SU-DHL-6 (cell line): ENCODE measurements around the gene RIMBP2.

Source experiments
- H2AFZ ChIP-seq: fragments of 200-600 bp; sonication (generic); 2 replicates; pipeline ENCODE4 v1.6.1; 2014; ENCODE audit warnings: low read depth, mild to moderate bottlenecking, moderate library complexity, mixed read lengths, antibody characterized with exemption, low read length; ENCODE audit not compliant: severe bottlenecking
- H3F3A ChIP-seq: fragments of 200-600 bp; shearing (Covaris generic); 2 replicates; pipeline ENCODE4 v1.6.0; 2016; ENCODE audit warnings: antibody characterized with exemption, mild to moderate bottlenecking; ENCODE audit not compliant: insufficient read depth
- H3K27ac ChIP-seq: fragments of 200-600 bp; sonication (generic); 2 replicates; pipeline ENCODE4 v1.5.1; 2016; ENCODE audit warnings: low read depth, mild to moderate bottlenecking, low read length, moderate library complexity, mixed read lengths
- H3K27me3 ChIP-seq: fragments of 200-600 bp; sonication (generic), shearing (Covaris generic); 2 replicates; pipeline ENCODE4 v1.6.0; 2014; ENCODE audit warnings: mild to moderate bottlenecking, low read length
- H3K36me3 ChIP-seq: fragments of 200-600 bp; sonication (generic); 2 replicates; pipeline ENCODE4 v1.6.1; 2014; ENCODE audit warnings: mild to moderate bottlenecking, low read length, mixed read lengths
- H3K4me2 ChIP-seq: fragments of 300-600, 200-600 bp; shearing (Covaris generic), sonication (generic); 2 replicates; pipeline ENCODE4 v1.6.0; 2014; ENCODE audit warnings: low read length, low read depth, mild to moderate bottlenecking; ENCODE audit not compliant: poor library complexity, severe bottlenecking
- H3K4me3 ChIP-seq: fragments of 200-600 bp; sonication (generic); 2 replicates; pipeline ENCODE4 v1.5.1; 2014; ENCODE audit warnings: antibody characterized with exemption, low read length, mild to moderate bottlenecking, mixed read lengths; ENCODE audit not compliant: insufficient read depth, poor library complexity, severe bottlenecking
- H3K79me2 ChIP-seq: fragments of 200-600 bp; sonication (generic); 2 replicates; pipeline ENCODE4 v1.6.1; 2014; ENCODE audit warnings: mild to moderate bottlenecking, low read length, moderate library complexity; ENCODE audit not compliant: insufficient read depth
- H3K9ac ChIP-seq: fragments of 200-600 bp; sonication (generic); 2 replicates; pipeline ENCODE4 v1.7.0; 2014; ENCODE audit warnings: mild to moderate bottlenecking, low read length
- H3K9me2 ChIP-seq: fragments of 200-600 bp; sonication (generic); replicated peaks from 2 replicates; pipeline ENCODE4 v1.6.1; 2014; ENCODE audit warnings: low read length; ENCODE audit not compliant: insufficient read depth
- H3K9me3 ChIP-seq: fragments of 200-600 bp; sonication (generic); 2 replicates; pipeline ENCODE4 v1.6.1; 2014; ENCODE audit warnings: low read length, mixed read lengths; ENCODE audit not compliant: insufficient read depth
- H4K20me1 ChIP-seq: fragments of 200-600 bp; sonication (generic); 2 replicates; pipeline ENCODE4 v1.6.1; 2014; ENCODE audit warnings: low read depth, mild to moderate bottlenecking, antibody characterized with exemption, low read length, moderate library complexity, mixed read lengths
- EZH2phosphoT487 ChIP-seq: fragments of 200-600 bp; sonication (generic), shearing (Covaris generic); conservative IDR thresholded peaks from 2 replicates; pipeline ENCODE4 v1.6.1; 2018; ENCODE audit warnings: mild to moderate bottlenecking, antibody characterized with exemption, low read length, moderate library complexity, mixed read lengths
- TF ChIP-seq, protein P1 (sequence below): fragments of 200-600 bp; sonication (generic); IDR thresholded peaks from one replicate; pipeline ENCODE4 v1.5.1; 2017; ENCODE audit warnings: antibody characterized with exemption, mild to moderate bottlenecking, low read length, moderate library complexity; ENCODE audit not compliant: insufficient read depth, poor library complexity, severe bottlenecking

RIMBP2 gene

DNA sequence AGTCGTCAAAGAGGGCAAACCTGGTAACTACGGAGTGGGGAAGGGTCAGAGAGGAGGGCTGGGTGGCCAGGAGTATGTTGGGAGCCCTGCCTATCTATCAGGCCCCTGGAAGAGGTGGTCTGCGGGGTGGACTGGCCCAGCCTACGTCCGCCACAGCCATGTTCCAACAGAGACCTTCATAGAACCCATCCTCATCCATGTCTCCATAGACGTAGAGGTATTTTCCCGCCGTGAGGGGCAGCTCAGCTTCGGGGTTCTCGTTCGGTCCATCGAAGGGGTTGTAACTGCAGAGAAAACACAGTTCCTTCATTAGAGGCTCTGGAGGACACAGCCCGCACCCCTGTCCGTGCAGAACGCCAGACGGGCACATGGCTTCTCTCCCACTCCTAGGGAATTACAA, 271.1 kb downstream of the RIMBP2 start:
- H3K79me2 ChIP-seq, result no peaks in the 10 kb centered on the region
- no peaks in the 10 kb centered on the region for H3K36me3 ChIP-seq
- H3K4me2 ChIP-seq, result no peak overlapping the region
- H2AFZ ChIP-seq, result no peak overlapping the region
- H3K4me3 ChIP-seq, result no peak overlapping the region
- TF ChIP-seq EZH2phosphoT487, result no peak
- TF ChIP-seq, protein P1, sequence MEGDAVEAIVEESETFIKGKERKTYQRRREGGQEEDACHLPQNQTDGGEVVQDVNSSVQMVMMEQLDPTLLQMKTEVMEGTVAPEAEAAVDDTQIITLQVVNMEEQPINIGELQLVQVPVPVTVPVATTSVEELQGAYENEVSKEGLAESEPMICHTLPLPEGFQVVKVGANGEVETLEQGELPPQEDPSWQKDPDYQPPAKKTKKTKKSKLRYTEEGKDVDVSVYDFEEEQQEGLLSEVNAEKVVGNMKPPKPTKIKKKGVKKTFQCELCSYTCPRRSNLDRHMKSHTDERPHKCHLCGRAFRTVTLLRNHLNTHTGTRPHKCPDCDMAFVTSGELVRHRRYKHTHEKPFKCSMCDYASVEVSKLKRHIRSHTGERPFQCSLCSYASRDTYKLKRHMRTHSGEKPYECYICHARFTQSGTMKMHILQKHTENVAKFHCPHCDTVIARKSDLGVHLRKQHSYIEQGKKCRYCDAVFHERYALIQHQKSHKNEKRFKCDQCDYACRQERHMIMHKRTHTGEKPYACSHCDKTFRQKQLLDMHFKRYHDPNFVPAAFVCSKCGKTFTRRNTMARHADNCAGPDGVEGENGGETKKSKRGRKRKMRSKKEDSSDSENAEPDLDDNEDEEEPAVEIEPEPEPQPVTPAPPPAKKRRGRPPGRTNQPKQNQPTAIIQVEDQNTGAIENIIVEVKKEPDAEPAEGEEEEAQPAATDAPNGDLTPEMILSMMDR, result no peak
- no peaks in the 10 kb centered on the region for H3F3A ChIP-seq
- no peaks in the 10 kb centered on the region for H3K9me2 ChIP-seq
- H3K9me3 ChIP-seq, result no peaks in the 10 kb centered on the region
- H3K27ac ChIP-seq, result no peak overlapping the region
- H3K27me3 ChIP-seq, result no peaks in the 10 kb centered on the region
- no peak overlapping the region for H3K9ac ChIP-seq
- no peaks in the 10 kb centered on the region for H4K20me1 ChIP-seq

DNA sequence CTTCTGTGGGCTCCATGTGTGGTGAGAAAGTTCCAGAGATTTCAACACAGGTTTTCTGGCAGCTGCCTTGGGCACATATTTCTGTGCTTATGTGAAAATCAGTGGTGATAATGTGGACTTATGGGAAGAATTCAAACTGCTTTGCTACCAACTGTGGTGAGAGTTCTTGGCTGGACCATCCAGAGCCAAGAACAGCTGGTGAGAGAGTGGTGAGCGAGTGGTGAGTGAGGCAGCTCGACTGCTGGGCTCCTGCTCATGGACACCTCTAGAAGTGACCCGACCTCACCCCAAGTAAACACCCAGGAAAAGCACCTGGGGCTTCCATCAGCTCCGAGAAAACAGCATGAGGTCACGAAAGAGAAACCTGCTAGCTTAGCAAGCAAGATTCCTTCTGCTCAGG, 272.0 kb downstream of the RIMBP2 start:
- no peaks in the 10 kb centered on the region for H3K27me3 ChIP-seq
- H3F3A ChIP-seq, result no peaks in the 10 kb centered on the region
- no peak overlapping the region for H3K4me3 ChIP-seq

GRCh38 chr12:130441771-130442760, 274.0 kb downstream of the RIMBP2 start:
- no peaks in the 10 kb centered on the region for H4K20me1 ChIP-seq
- no peak overlapping the region for H3K4me3 ChIP-seq
- H3K4me2 ChIP-seq, result no peak overlapping the region
- TF ChIP-seq, protein P1, result no peak
- no peak for TF ChIP-seq EZH2phosphoT487
- no peaks in the 10 kb centered on the region for H3F3A ChIP-seq
- no peaks in the 10 kb centered on the region for H3K9me3 ChIP-seq
- no peaks in the 10 kb centered on the region for H3K79me2 ChIP-seq
- H3K27me3 ChIP-seq, result no peaks in the 10 kb centered on the region
- H3K36me3 ChIP-seq, result no peaks in the 10 kb centered on the region
- no peak overlapping the region for H2AFZ ChIP-seq
- no peak overlapping the region for H3K27ac ChIP-seq
- no peaks in the 10 kb centered on the region for H3K9me2 ChIP-seq
- H3K9ac ChIP-seq, result no peak overlapping the region

More for the DNA sequence above, 272.0 kb downstream of the RIMBP2 start:
- Histone ChIP-seq H3K4me2 (no peak overlapping the region), H3K36me3 (no peaks in the 10 kb centered on the region), H2AFZ (no peak overlapping the region), H3K9me3 (no peaks in the 10 kb centered on the region), H4K20me1 (no peaks in the 10 kb centered on the region), H3K9ac (no peak overlapping the region), H3K79me2 (no peaks in the 10 kb centered on the region), H3K9me2 (no peaks in the 10 kb centered on the region), H3K27ac (no peak overlapping the region)
- TF ChIP-seq, protein P1, result no peak
